NB4 (cell line): Measurements from ENCODE around the gene CCKAR.
A peak's percentile ranks its signal among the peaks of the same experiment; 100 is the strongest.

ENCODE experiments used
- CTCF ChIP-seq: IDR thresholded peaks from one replicate; pipeline ENCODE4 v1.5.1; 2012; ENCODE audit warnings: low read depth, low read length
- POLR2A ChIP-seq: IDR thresholded peaks from 2 replicates; pipeline ENCODE4 v1.6.1; 2011; ENCODE audit warnings: mild to moderate bottlenecking; ENCODE audit not compliant: insufficient read length; ENCODE audit errors: extremely low read depth

- peak; percentile 17 for TF ChIP-seq CTCF
- TF ChIP-seq POLR2A: no peak
Observed at GRCh38 chr4:26458157-26458561, 32.1 kb downstream of the CCKAR start.
